ENCODE data around the gene RAB1B. TPM values are rescaled to one million over a fixed set of nuclear protein-coding genes. Genes with fewer than 3 reads are reported as not detected.

The RAB1B gene
- total and polyA plus RNA-seq, 9 donors = 69.7 to 111 (median 101) TPM

DNA sequence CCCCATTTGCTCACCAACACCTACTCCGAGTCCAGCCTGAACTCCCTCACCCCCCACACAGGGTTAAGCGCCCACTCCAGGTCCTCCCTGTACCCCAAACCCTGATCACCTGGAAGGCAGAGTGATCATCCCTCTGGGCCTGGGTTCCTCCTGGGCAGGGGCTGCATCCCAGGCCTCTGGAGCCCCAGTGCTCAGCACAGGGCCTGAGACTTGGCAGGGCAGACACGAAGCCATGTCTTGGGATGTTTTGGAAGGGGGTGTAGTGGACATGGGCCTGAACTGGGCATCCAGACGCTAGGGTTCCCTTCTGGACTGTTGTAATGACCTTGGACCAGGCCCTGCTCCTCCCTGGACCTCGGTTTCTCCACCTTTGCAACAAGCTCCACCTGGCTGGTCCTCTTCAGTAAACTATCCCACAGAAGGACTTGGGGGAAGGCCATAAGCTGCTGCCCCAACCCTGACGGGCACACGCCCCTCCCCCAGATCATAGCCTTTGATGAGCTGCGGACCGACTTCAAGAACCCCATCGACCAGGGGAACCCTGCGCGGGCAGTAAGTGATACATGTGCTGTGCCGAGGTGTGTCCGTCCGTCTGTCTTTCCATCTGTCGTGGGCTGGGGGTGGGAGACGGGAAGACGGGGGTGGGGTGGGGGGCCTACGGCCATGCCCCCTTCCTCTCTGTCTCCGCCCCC, 13.5 kb downstream of the RAB1B start:
- peaks cover 2% of the 10 kb centered on the region for H3K27me3 ChIP-seq (ENCODE audit: control insufficient read depth, insufficient read depth, low read length)
- WGBS (ENCODE audit: insufficient coverage) = 49% methylated on average over 7 of the region's 20 CpGs
- no peak for DNase-seq
- no peaks in the 10 kb centered on the region for H3K9me3 ChIP-seq (replicated peaks; ENCODE audit: control insufficient read depth, low read depth, low read length)
- H3K36me3 ChIP-seq (ENCODE audit: control insufficient read depth, insufficient read depth, low read length) = peaks cover 35% of the 10 kb centered on the region
- H3K4me3 ChIP-seq (ENCODE audit: low read length) = no peak overlapping the region
- H3K27ac ChIP-seq (ENCODE audit: low read length) = peak overlapping the region; percentile 11
- peaks cover 50% of the 10 kb centered on the region for H3K4me1 ChIP-seq (ENCODE audit: control insufficient read depth, insufficient read depth, low read length)

DNA sequence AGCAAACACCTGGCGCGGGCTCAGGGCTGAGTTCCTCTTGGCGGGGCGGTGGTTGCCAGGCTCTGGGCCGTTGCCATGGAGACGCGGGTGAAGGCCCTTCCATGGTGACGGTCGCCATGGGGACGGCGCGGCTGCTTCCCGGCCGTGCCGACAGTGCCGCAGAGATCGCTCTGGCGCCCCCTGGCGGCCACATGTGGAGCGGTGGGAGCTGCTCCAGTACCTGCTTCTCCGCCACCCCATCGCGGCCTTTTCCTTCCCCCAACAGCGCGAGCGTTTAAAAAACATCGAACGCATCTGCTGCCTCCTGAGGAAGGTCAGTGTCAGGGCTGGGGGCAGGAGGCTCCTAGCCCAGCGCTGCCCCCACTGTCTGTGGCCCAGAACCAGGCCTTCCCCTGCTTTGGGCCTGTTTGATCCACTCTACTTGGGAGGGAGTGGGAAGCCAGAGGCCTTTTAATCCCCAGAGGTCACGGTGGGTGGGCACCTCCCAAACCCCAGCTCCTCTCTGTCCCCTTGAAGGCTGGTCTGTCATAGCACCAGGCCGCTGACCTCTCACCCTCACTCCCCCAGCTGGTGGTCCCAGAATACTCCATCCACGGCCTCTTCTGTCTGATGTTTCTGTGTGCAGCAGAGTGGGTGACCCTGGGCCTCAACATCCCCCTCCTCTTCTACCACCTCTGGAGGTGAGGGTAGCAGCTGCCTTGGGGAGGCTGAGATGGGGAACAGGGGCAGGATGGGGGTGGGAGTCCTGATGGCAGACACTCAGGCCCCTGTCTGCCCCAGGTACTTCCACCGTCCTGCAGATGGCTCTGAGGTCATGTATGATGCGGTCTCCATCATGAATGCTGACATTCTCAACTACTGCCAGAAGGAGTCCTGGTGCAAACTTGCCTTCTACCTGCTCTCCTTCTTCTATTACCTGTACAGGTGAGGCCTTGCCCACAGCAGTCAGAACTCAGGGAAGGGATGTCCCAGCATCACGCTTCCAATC, 14.3 kb downstream of the RAB1B start:
- Histone ChIP-seq H3K27ac (ENCODE audit: low read length) (no peak overlapping the region), H3K36me3 (ENCODE audit: control insufficient read depth, insufficient read depth, low read length) (peaks cover 41% of the 10 kb centered on the region), H3K4me3 (ENCODE audit: low read length) (no peak overlapping the region), H3K27me3 (ENCODE audit: control insufficient read depth, insufficient read depth, low read length) (peaks cover 2% of the 10 kb centered on the region), H3K4me1 (ENCODE audit: control insufficient read depth, insufficient read depth, low read length) (peaks cover 53% of the 10 kb centered on the region), H3K9me3 (replicated peaks; ENCODE audit: control insufficient read depth, low read depth, low read length) (no peaks in the 10 kb centered on the region)
- WGBS (ENCODE audit: insufficient coverage) = 10% methylated on average over 22 of the region's 35 CpGs
- peak; percentile 97 for DNase-seq

DNA sequence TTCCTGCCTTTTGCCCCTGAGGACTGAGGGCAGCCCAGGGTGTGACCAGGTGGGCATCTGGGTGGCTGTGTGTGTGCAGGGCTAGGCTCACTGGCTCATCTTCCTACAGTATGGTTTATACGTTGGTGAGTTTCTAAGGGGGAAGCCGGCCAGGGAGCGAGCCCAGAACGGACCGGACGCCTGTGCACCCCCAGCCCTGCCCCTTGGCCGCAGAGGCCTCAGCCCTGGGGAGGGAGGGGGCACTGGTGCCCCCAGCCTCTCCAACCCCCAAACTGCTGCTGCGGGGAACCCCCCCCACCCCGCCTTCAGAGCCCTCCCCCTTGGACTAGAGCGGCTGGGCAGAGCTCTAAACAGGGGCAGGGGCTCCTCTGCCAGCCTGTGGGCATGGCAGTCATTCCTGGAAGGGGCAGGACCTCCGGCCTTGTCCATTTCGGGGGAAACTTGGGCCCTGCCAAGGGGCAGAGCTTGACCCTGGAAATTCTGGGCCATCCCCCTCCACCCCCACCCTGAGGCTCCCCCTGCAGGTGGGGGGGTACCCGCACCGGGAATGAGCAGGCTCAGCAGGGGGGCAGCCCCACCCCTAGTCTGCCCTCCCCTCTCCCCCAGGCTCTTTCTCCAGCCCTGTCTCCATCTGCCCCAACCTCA, 15.1 kb downstream of the RAB1B start:
- 25% methylated on average over 2 of the region's 14 CpGs for WGBS (ENCODE audit: insufficient coverage)
- no peak overlapping the region for H3K27ac ChIP-seq (ENCODE audit: low read length)
- peaks cover 59% of the 10 kb centered on the region for H3K4me1 ChIP-seq (ENCODE audit: control insufficient read depth, insufficient read depth, low read length)

GRCh38 chr11:66284526-66285078, 16.2 kb downstream of the RAB1B start:
- Histone ChIP-seq H3K36me3 (ENCODE audit: control insufficient read depth, insufficient read depth, low read length) (peaks cover 41% of the 10 kb centered on the region), H3K27ac (ENCODE audit: low read length) (no peak overlapping the region), H3K9me3 (replicated peaks; ENCODE audit: control insufficient read depth, low read depth, low read length) (no peaks in the 10 kb centered on the region), H3K27me3 (ENCODE audit: control insufficient read depth, insufficient read depth, low read length) (no peaks in the 10 kb centered on the region), H3K4me1 (ENCODE audit: control insufficient read depth, insufficient read depth, low read length) (peaks cover 51% of the 10 kb centered on the region), H3K4me3 (ENCODE audit: low read length) (no peak overlapping the region)
- DNase-seq = peak; percentile 17
- WGBS (ENCODE audit: insufficient coverage) = 87% methylated on average over 15 of the region's 16 CpGs

More for the DNA sequence above, 15.1 kb downstream of the RAB1B start:
- H3K36me3 ChIP-seq (ENCODE audit: control insufficient read depth, insufficient read depth, low read length) = peaks cover 41% of the 10 kb centered on the region
- peaks cover 1% of the 10 kb centered on the region for H3K27me3 ChIP-seq (ENCODE audit: control insufficient read depth, insufficient read depth, low read length)
- no peaks in the 10 kb centered on the region for H3K9me3 ChIP-seq (replicated peaks; ENCODE audit: control insufficient read depth, low read depth, low read length)
- no peak for DNase-seq
- H3K4me3 ChIP-seq (ENCODE audit: low read length) = no peak overlapping the region

GRCh38 chr11:66285250-66285947, 17.0 kb downstream of the RAB1B start:
- 79% methylated on average over 12 of the region's 13 CpGs for WGBS (ENCODE audit: insufficient coverage)
- Histone ChIP-seq H3K27ac (ENCODE audit: low read length) (no peak overlapping the region), H3K4me1 (ENCODE audit: control insufficient read depth, insufficient read depth, low read length) (peaks cover 49% of the 10 kb centered on the region), H3K27me3 (ENCODE audit: control insufficient read depth, insufficient read depth, low read length) (peaks cover 7% of the 10 kb centered on the region), H3K4me3 (ENCODE audit: low read length) (no peak overlapping the region), H3K36me3 (ENCODE audit: control insufficient read depth, insufficient read depth, low read length) (peaks cover 41% of the 10 kb centered on the region), H3K9me3 (replicated peaks; ENCODE audit: control insufficient read depth, low read depth, low read length) (no peaks in the 10 kb centered on the region)
- DNase-seq = peak; percentile 24

DNA sequence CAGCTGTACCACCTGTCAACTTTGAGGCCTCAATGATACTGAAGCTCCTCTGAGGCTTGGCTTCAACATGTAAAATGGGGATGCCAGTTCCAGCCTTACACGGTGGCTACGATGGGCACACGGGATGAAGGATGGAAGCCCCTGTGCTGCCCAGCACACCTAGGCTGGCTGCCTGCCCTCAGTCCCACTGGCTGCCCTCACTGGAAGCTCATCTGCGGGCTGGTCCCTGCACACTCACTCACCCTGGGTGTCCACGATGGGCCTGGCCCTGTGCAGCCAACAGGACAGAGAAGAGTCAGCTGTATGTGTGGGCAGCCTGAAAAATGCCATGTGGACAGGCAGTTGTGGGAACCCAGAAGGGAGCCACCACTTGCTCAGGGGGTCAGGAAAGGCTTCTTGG, 18.3 kb downstream of the RAB1B start:
- DNase-seq = no peak
- Histone ChIP-seq H3K9me3 (replicated peaks; ENCODE audit: control insufficient read depth, low read depth, low read length) (no peaks in the 10 kb centered on the region), H3K4me1 (ENCODE audit: control insufficient read depth, insufficient read depth, low read length) (peaks cover 40% of the 10 kb centered on the region), H3K36me3 (ENCODE audit: control insufficient read depth, insufficient read depth, low read length) (peaks cover 41% of the 10 kb centered on the region), H3K27me3 (ENCODE audit: control insufficient read depth, insufficient read depth, low read length) (peaks cover 17% of the 10 kb centered on the region), H3K27ac (ENCODE audit: low read length) (no peak overlapping the region), H3K4me3 (ENCODE audit: low read length) (no peak overlapping the region)
- 79% methylated on average over 4 of the region's 5 CpGs for WGBS (ENCODE audit: insufficient coverage)

DNA sequence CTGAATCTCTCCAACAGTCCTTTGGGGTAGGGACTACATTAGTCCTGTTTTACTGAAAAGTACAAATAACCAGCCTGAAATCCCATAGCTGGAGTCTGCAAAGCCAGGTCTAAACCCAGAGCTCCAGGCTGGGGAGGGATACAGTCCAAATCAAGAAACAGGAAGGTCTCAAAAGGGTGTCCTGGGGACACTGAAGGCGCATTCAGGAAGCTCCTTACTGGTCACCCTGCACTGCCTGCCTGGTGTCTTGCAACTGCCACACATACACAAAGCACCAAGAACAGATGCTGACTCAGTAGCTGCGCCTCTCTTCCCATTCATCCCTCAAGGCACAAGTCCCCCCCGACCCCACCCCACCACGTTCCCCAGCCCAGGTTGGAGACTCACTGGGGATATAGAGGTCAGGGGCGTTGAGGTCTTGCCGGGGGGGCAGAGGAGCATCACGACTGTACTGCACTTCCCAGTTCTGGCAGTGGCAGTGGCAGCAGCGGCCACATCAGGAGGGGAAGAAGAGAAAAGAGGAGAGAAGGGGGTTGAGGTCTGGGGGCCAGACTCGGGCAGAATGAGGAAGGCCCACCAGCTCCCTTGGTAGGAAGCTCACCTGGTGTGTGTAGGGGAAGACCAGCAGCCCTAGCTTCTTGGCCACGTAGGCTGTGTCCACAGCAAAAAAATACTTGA, 18.9 kb downstream of the RAB1B start:
- Histone ChIP-seq H3K4me3 (ENCODE audit: low read length) (no peak overlapping the region), H3K27ac (ENCODE audit: low read length) (no peak overlapping the region), H3K9me3 (replicated peaks; ENCODE audit: control insufficient read depth, low read depth, low read length) (no peaks in the 10 kb centered on the region), H3K27me3 (ENCODE audit: control insufficient read depth, insufficient read depth, low read length) (peaks cover 23% of the 10 kb centered on the region), H3K36me3 (ENCODE audit: control insufficient read depth, insufficient read depth, low read length) (peaks cover 41% of the 10 kb centered on the region), H3K4me1 (ENCODE audit: control insufficient read depth, insufficient read depth, low read length) (peaks cover 33% of the 10 kb centered on the region)
- 67% methylated on average over 6 of the region's 10 CpGs for WGBS (ENCODE audit: insufficient coverage)
- DNase-seq = no peak

GRCh38 chr11:66287889-66288670, 19.6 kb downstream of the RAB1B start:
- peak overlapping the region; percentile 92 for H3K4me3 ChIP-seq (ENCODE audit: low read length)
- no peaks in the 10 kb centered on the region for H3K9me3 ChIP-seq (replicated peaks; ENCODE audit: control insufficient read depth, low read depth, low read length)
- peaks cover 30% of the 10 kb centered on the region for H3K27me3 ChIP-seq (ENCODE audit: control insufficient read depth, insufficient read depth, low read length)
- peaks cover 26% of the 10 kb centered on the region for H3K4me1 ChIP-seq (ENCODE audit: control insufficient read depth, insufficient read depth, low read length)
- no peak for DNase-seq
- 19% methylated on average over 14 of the region's 20 CpGs for WGBS (ENCODE audit: insufficient coverage)
- peak overlapping the region; percentile 91 for H3K27ac ChIP-seq (ENCODE audit: low read length)
- peaks cover 39% of the 10 kb centered on the region for H3K36me3 ChIP-seq (ENCODE audit: control insufficient read depth, insufficient read depth, low read length)
